Medulla oblongata (tissue), 1 donor: ENCODE results near the gene MED12L.

Experiments used
- DNase-seq: peaks from one replicate; pipeline ENCODE4 v3.0.0-alpha.2; 2015; ENCODE audit errors: extremely low spot score

The MED12L gene

GRCh38 chr3:151322511-151322910 is 237.0 kb downstream of the MED12L start:
- DNase-seq = no peak

DNA sequence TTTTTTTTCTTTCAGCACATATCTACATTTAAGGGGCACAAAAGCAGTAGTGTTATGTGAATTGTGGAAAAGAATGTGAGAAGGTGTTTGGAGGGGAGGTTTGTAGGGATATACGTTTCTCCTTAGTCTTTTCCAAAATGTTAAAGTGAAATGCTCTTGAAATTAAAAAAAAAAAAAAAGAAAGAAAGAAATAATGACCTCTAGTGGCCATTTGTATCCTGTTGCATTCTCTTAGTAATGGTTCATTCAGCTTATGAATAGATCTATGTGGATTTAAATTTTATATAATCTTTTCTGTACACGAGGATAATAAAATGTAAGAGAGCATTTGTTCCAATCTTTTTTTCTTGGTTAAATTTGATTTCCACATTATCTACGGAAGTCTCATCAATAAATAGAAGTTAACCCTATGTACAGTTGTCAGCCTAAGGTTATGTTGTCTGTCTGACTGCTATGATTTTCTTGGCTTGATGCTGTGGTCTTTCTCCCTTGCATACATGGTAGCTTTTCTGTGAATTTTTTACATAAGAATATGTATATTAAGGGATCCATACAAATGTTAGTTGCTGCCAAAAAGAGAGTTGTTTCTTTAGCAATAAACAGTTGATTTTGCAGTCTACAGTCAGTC is 242.2 kb downstream of the MED12L start:
- no peak for DNase-seq

GRCh38 chr3:151328298-151328995 is 243.0 kb downstream of the MED12L start:
- DNase-seq = no peak

GRCh38 chr3:151329363-151329762 is 243.9 kb downstream of the MED12L start, which contains the start of gene P2RY13:
Gene P2RY13, minus strand, starts transcription at chr3:151329549. Its CDS starts 21 bp downstream, at chr3:151329528.
- DNase-seq = peak; percentile 48

DNA sequence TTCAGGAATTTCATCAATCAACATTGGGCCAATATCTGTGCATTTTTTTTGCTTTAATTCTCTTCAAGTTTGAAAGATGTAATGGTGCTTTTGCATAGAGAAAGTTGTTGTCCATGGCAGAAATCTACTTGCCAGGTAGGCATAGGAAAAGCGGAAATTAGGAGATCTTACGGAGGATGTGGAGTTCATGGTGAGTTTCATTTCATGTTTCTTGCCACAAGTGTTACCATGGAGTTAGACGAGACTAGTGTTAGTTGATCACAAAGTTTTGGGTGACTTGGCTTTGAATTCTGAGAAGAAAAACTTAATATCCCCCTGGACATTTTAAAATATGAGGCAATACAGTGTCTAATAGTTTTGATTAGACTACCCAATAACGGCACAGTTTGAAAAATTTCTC is 244.9 kb downstream of the MED12L start:
- DNase-seq = peak; percentile 60

DNA sequence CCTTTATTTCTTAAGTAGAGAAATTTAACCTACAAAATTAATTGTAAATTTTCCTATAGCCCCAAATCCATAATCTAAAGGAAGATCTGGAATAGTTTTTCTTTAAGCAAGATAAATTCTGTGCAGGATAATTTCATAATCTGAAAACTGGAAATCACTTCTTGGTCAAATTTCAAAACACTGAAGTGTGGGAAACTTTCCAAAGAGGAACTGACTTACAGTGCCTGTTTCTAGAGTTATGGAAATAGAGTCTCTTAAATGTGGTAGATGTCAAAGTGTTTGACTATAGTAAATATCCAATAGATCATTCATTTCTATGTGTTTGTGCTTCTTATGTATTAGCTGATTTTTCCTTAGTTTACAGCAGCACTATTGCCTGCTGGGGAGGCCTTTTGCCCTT is 245.4 kb downstream of the MED12L start:
- no peak for DNase-seq

- DNase-seq = no peak
Observed at GRCh38 chr3:151331696-151332095, 246.2 kb downstream of the MED12L start.

DNA sequence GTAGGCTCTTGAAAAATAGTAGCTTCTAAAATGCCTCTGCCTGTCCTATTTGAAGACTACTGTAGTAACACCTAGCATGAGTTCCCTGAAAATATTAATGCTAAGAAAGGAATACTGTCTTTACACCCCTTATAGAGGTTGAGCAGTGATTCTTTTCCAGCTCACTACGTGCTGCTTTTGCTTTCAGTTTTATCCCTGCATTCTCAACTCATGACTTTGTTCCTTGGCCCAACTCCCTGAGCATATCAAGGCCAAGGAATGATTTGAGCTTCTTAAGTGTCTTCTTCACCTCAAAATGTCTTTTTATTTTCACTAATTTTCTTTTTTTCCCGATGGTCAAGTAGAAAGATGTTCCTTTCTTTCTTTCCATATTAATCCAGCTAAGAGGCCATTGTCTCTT is 260.4 kb downstream of the MED12L start:
- DNase-seq = peak; percentile 70

DNA sequence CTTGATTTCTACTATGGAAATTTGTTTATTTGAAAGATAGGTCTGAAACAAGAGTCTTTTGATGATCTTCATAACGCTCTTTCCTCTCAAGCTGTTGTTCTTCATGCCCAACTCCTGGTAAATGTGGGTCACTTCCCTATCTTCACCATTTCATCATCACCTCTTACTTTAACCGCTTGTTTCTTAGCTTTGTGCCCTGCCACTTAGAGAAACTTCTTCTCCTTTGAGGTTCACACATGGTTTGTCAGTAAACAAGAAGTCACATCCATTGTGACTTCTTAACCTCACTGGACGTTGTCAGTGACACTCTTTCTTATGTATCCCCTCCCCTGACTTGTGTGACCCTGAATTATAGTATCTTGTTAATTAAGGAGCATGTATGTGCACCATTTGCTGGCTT is 260.8 kb downstream of the MED12L start:
- peak; percentile 72 for DNase-seq

GRCh38 chr3:151347432-151347831 is 262.0 kb downstream of the MED12L start:
- DNase-seq = peak; percentile 82

GRCh38 chr3:151350656-151351055 is 265.2 kb downstream of the MED12L start:
- DNase-seq = no peak

GRCh38 chr3:151351219-151351618 is 265.8 kb downstream of the MED12L start:
- peak; percentile 73 for DNase-seq

GRCh38 chr3:151351648-151352047 is 266.2 kb downstream of the MED12L start:
- peak; percentile 50 for DNase-seq

DNA sequence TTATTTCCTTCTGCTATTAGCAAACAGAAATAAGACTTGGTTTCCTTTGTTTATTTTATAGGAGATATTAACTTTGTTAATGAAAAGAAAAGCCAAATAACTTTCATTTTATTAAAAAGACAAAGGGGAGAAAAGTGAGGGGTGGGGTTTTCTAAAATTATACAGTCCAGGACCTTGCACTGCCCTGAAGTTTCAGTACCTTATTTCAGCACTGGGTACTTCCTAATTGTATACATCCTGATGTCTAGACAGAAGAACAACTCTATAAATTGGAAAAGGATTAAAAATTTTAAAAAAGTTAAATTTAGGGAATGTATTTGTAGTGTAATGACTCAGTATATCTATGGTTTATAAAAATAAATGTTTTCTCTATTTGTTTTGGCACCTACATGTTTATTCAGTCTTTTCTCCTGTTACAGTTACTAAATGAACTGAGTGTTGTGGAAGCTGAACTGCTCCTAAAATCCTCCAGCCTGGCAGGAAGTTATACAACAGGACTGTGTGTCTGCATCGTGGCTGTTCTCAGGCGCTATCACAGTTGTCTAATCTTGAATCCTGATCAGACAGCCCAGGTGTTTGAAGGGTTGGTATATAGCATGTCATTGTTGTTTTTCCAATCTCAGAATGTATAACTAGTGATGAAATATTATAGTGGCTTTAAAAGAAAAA is 271.5 kb downstream of the MED12L start:
- DNase-seq = peak; percentile 67

DNA sequence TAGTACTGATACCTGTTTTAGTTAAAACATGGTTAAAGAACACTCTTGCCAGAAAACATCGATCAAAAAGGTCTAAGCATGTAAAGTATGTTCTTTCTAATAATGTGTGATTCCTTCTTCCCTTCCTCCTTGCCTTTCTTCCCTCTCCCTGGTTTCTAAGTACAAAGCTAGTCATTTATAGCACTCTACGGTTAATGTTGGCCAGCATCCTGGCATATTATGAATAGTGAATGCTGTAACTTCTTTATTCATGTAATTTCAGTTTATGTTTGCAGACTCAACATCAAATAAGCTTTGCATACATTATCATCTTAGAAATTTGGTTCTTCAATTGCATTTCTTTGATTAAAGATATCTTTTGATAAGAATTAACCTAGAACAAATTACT is 272.0 kb downstream of the MED12L start:
- peak; percentile 59 for DNase-seq

DNA sequence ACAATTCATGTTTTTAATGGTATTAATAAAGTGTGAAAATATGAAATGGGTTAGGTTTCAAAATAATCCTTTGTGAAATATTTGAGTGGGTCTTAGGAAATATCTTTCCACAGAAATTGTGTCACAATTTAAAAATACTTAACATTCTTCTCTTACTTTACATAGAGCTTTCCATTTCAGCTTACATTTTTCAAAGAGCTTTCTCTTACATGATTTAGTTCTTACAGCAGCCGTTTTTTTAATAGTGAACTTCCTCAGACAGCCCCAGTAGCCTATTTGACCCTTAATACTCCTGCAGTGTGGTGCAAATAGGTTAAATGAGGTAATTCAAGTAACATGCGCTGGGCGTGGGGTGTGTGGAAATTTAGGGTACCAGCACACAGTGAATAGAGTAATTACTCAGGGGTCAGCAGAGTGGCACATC is 277.3 kb downstream of the MED12L start:
- DNase-seq = no peak

DNA sequence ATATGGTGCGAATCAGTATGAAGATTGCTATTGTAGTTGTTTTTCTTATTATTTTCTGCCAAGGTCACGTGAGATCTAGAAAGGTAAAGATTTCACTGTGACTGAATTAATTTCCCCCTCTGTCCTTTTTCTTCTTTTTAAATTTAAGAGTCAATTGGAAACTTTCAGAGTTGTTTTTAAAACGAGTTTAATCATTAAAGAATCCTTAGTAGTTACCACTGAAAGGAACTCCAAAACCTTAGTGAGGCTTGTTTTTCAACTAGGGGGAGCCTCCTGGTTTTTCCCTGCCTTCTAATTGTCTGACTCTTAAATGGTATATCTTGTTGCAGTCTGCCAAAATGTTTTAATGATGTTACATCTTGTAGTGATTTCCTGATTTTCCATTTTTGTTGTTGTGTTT is 281.5 kb downstream of the MED12L start:
- no peak for DNase-seq

GRCh38 chr3:151367448-151367847 is 282.0 kb downstream of the MED12L start:
- DNase-seq = no peak

- DNase-seq = no peak
Observed at GRCh38 chr3:151371526-151371925, 286.1 kb downstream of the MED12L start.

DNA sequence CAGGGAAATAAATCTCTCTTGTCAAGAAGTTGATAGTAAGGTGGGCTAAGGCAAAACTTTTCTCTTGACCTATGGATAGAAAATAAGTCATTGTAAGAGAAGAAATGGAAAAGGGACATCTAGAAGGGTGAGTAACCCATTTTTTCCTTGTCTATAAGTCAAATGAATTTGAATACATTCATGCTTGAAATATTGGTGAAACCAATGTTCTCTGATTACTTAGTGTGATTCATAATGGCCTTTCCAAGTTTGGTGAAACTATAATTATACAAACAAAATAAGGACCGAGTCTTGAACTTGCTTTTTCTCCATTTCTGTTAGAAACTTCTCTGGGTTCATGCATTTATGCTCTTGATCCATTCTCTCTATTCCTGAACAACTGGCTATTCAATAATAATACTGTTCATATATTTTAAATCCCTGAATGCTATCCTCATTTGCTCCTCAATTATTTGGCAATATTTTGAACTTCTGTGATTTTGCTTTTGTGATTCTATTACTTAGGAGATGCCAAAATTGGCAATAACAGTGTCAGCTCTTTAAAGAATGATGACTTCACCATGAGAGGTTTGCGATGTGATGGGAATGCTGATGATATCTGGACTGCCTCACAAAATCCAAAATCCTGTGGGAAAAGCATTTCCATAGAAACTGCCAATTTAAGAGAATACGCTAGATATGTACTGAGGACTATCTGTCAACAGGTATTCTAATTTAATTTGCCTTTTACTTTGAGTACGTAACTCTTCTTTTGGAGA is 286.8 kb downstream of the MED12L start:
- no peak for DNase-seq

DNA sequence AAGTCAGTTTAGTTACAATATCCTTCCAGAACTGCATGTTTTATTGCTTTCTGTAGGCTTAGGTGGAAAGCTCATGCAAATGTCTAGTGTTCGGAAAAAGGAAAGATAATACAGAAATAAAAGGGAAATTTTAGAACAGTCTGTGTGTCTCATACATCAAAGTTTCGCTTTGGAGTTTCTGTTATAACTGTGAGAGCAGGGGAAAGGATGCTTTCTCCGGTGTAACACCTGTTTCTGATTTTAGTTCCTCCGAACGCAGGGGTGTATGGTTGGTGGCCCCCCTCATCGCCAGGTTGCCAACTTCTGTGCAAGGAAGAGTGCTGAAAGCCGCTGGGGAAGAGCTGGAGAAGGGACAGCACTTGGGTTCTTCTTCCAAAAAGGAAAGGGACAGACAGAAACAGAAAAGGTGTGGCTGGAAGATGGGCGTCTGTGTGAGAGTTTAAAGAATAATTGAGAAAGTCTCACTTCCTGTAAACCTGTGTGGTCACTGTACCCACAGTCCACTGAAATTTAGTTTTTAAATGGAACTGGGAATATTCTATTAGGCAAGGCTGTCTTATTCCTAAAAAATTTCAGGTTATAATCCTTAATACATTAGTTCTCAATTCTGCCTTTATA is 292.4 kb downstream of the MED12L start:
- no peak for DNase-seq
